SHP77 (cell line): ENCODE results near the gene CFLAR.
"Not testable (repeated sequence)": the region's sequence is repeated elsewhere in the genome, so short reads cannot be mapped to it uniquely, and the experiment has no call there.

Experiments
- DNase-seq, 2 experiments: peaks; one replicate each; lab custom pipeline; 2025; lab: John Stamatoyannopoulos, UW

Gene CFLAR

DNA sequence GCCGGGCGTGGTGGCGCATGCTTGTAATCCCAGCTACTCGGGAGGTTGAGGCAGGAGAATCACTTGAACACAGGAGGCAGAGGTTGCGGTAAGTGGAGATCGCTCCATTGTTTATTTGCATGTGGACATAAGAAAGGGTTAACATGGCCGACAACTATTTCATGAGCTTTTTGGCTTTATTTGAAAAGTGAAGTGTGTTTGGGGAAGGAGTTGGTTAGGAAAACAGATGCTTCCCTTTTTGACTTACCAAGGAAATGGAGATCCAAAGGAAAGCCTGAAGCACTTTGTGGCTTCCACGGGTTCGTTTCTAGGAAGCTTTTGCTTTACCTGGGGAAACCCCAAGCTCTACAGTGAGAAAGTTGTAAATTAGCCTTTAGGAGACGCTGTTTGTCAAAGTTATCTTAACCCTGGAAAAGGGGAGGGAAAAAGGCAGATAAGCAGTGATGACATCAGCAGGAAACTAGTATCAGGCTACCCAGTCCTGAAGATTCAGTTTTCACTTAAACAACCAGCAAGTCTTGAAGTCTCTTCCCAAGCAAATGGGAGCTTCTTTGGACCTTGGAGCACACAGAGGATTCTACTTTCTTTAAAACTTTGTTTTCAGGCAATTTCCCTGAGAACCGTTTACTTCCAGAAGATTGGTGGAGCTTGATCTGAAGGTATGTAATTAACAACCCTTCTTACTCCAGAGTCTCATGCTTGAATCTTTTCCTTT, 66.8 kb downstream of the CFLAR start, which contains the start of gene CASP10:
Gene CASP10 (plus strand): TSS at position 492 of the 715 bp plus-strand sequence. CDS start 2,637 bp downstream, outside the sequence.
- DNase-seq: no peak

DNA sequence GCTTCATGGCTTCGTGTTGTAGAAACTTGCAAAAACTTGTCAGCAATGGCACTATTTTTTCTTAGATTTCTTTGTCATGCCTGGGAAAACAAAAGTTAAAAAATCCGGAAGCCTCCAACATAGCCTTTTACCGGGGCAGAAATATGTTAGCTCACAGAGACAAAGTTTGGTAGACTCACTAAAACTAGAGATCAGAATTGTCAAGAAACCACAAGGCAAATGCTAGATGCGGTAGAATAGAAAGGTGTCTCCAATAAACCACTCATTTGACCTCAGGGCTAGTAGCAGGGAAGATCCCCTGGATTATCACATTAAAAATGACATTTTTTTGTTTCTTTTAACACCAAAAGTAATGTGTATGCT, 67.4 kb downstream of the CFLAR start:
- DNase-seq: no peak

DNA sequence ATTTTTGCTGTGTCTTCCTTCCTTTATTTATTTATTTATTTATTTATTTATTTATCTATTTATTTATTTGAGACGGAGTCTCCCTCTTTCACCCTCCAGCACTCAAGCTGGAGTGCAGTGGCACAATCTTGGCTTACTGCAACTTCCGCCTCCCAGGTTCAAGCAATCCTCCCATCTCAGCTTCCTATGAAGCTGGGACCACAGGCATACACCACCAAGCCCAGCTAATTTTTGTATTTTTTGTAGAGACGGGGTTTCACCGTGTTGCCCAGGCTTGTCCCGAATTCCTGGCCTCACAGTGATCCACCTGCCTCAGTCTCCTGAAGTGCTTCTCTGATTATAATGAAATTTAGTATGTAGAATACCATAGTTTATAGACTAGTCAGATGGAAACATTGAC, 67.9 kb downstream of the CFLAR start:
- not testable (repeated sequence) for DNase-seq

DNA sequence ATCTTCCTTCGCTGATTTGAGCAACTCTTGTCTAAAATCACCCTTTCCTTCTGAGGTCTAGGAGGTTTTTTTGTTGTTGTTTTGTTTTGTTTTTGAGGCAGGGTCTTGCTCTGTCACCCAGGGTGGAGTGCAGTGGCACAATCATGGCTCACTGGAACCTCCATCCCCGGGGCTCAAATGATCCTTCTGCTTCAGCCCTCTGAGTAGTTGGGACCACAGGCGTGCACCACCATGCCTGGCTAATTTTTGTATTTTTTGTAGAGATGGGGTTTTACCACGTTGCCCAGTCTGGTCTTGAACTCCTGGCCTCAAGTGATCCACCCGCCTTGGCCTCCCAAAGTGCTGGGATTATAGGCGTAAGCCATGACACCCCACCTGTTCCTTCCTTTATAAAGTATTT, 68.3 kb downstream of the CFLAR start:
- DNase-seq: not testable (repeated sequence)

DNA sequence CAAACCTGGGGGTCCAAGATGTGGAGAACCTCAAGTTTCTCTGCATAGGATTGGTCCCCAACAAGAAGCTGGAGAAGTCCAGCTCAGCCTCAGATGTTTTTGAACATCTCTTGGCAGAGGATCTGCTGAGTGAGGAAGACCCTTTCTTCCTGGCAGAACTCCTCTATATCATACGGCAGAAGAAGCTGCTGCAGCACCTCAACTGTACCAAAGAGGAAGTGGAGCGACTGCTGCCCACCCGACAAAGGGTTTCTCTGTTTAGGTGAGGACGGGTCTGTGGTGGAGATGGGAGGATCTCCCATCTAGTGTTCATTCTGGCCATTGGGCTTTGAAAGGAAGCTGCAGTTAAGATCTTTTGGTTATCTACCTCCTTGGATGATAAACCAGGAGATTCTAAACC, 69.9 kb downstream of the CFLAR start:
- no peak for DNase-seq

DNA sequence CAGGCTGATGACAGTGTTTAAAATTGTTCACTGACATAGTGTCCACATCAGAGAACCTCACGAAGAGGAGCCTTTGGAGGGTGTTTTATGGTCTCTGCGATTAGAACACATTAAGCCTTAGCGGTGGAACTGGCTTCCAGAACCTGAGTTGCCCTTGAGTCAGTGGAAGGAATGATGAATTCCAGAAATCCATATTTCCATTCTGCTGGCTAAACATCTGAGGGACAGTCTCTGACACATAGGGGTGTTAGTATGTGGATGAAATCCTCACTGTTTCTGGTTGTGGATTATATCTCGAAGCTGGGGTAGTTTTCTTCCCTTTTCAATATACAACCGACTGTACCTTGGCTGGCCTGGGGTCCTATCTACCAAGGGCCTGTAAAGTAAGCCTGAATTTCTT, 71.0 kb downstream of the CFLAR start:
- no peak for DNase-seq

DNA sequence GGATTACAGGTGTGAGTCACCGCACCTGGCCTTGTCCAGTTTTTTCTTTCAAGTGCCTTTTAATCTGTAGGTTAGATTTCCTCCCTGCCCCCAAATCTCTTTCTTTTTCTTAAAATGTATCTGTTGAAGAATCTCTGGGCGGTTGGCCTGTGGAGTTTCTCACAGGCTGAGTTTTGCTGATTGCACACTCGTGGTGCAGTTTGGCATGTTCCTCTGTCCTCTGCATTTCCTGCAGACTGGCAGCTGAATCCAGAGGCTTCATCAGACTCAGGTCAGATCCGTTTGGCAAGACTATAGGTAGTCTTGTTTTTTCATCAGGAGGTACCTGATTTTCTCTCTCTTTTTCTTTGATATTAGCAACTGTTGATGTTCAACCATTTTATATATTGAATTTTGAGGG, 72.5 kb downstream of the CFLAR start:
- no peak for DNase-seq

DNA sequence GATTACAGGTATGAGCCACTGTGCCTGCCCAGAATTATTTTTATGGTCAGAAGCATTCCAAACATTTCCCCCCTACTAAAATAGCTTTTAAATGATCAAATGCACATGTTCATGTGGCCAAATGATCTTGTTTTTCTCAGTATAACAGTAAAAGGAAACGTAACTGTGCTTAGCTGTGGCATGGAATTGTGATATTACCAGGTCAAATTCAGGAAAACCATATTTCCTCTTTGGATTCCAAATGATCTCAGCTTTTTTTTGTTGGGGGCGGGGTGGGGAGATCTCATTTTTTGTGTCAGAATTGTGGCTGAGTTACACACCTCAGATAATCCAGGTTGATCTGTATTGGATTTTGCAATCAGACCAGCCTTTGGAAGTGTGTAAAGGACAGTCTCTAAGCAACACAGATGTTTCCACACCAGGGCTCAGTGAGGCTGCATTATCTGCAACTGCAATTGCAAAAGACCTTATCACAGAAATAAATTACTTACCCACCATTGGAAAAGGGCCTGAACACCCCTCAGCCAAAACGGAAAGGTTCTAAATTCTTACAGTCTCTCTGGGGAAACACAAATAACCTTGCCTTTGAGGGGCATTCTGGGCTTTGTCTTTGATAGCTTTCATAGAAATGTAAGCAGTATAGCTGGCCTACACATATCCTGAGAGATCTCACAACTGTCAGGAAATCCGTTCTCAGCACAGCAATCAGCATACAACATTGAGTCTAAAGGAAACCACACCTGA, 75.3 kb downstream of the CFLAR start:
- no peak for DNase-seq

DNA sequence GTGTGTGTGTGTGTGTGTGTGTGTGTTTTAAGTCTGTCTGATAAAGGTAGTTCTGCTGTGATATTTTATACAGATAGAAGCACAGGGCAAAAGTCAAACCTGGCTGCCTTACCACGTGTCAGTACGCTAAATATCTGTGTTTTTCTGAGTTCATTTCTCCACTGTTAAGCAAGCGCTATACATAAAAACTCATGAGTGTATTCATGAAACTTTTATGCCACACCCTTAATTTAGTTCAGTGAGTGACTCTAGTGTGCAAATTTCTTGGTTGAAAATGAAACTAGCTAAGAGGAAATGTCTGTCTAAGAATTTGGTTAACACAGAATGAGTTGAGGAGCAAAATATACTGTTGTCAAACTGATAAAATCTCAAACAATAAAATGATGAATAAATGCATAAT, 78.1 kb downstream of the CFLAR start:
- DNase-seq: no peak

DNA sequence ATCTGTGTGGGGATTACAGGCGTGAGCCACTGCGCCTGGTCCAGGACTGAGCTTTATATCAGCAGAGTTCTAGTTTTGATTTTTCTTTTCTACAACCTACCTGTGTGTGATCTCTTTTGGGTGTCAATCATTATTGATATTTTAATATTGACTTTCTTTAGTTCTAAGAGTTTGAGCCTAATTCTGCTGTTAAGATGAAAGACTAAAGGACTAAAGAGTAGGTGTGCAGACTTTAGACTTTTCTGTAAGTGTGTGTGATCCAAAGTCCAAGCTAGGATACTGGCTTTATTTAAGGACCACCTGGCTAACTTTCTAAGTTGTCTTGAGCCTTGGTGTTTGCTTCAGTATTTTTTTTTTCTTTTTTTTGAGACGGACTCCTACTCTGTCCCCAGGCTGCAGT, 79.4 kb downstream of the CFLAR start:
- no peak for DNase-seq

DNA sequence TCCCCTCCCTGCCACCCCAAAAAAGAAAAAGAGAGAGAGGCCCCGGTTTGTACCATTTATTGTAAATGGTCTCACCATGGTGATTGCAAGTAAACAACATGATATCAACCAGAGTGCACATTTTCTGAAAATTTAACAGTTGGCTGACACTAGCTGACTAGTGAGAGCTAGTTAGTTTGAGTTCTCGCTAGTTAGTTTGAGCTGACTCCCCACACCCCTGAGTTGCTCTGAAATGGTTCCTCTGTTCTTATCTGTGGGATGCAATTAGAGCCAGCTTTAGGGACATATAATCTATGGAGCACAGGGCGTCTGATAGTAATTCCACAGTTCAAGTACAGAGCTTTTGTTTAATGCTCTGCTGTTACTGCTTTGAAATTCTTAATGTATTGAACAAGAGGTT, 80.0 kb downstream of the CFLAR start:
- no peak for DNase-seq

DNA sequence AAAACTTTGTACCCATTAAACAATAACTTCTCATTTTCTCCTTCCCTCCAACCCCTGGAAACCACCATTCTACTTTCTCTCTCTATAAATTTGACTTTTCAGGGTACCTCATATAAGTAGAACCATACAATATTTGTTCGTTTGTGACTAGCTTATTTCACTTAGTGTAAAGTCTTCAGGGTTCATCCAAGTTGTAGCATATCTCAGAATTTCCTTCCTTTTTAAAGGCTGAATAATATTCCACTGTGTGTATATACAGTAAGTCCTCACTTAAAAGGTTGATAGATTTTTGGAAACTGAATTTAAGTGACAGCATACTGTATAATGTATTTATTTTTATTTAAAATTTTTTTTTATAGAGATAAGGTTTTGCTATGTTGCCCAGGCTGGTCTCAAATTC, 80.8 kb downstream of the CFLAR start:
- no peak for DNase-seq

DNA sequence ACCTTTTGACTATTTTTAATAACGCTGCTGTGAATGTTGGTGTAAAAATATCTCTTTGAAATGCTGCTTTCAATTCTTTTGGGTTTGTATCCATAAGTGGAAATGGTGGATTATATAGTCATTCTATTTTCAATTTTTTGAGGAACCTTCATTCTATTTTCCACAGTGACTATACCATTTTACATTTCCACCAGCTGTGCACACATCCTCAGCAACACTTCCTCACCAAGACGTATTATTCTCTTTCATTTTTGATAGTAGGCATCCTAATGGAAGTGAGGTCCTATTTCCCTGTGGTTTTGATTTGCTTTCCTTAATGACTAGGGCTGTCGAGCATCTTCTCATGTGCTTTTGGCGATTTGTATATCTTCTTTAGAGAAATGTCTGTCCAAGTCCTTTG, 81.8 kb downstream of the CFLAR start:
- no peak for DNase-seq

DNA sequence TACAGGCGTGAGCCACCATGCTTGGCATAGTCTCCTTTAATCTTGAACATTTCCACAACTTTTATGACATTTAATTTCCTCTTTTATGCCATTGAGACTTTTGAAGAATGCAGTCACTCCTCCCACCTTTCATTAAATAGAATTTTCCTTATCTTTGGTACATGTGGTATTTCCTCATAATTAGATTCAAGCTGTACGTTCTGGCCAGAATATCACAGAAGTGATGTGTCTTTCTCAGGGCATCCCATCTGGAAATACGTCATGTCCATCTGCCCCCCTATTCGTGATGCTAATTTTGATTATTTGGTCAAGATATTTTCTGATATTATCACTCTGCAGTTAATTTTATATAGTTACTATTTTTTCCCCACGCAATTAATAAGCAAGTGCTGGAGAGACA, 83.9 kb downstream of the CFLAR start:
- no peak for DNase-seq

DNA sequence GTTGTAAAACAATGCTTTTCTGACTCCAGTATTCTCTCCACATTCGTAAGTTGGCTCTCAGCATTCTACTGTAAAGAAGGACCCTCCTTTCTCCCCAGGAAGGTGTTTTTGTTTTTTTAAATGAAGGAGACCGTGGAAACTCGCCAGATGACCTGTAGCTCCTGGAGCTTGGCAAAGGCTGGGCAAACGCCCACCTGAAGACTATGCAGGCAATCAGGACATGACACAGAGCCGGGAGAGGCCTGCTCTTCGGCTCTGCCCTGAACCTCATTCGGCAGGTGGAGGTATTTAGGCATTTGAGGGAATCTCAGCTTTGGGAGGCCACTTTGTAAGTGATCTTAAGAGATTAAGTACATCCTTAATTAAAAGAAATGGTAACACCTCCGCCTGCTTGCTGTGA, 84.4 kb downstream of the CFLAR start:
- no peak for DNase-seq

DNA sequence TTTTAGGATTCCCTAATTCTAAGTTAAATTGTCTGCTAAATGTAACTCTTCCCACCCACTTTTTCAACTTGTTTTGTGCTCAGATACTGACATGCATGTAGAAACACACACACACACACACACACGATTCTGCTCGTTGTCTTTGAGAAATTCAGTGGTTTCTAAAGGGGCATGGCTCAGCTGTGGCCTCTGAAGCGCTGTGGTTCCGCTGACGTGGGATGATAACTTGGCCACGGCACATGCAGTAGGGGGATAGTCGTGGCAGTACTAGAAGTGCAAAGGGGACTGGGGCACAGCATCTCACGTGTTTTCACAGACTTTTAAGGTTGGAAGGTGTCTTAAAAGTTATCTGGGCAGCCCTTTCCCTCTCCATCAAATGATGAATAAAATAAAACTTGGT, 85.4 kb downstream of the CFLAR start:
- DNase-seq: no peak

DNA sequence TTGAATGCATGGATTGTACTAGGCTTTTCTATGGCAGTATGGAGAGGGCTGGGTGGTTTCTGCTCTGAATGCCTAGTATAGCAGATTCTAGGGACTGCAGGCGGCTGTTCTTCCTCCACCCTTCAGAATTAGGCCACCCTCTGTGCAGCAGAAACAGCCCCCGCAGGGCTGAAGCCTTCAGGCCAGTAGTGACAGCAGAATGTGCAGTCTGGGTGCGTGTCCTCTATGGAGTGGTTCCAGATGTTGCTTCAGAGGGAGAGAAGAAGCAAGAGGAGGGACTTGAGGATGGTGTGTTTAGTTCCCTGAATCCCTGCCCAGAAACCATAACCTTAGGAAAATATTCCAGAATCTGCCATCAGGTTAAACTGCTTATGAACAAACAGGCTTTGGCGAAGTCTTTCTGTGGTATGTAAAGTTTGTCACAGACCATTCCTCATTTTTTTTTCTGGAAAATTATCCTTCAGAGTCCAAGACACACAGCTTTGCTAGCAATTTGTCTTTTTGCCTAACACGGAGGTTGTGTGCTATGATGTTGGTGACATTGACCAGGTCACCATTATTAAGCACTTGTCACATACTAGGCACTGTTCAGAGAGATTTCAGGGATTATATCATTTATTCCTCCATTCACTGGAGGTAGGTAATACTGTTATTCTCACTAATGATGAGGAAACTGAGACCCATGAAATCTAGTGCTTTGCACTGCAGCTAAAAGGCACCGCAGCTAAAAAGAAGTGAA, 88.1 kb downstream of the CFLAR start:
- no peak for DNase-seq

DNA sequence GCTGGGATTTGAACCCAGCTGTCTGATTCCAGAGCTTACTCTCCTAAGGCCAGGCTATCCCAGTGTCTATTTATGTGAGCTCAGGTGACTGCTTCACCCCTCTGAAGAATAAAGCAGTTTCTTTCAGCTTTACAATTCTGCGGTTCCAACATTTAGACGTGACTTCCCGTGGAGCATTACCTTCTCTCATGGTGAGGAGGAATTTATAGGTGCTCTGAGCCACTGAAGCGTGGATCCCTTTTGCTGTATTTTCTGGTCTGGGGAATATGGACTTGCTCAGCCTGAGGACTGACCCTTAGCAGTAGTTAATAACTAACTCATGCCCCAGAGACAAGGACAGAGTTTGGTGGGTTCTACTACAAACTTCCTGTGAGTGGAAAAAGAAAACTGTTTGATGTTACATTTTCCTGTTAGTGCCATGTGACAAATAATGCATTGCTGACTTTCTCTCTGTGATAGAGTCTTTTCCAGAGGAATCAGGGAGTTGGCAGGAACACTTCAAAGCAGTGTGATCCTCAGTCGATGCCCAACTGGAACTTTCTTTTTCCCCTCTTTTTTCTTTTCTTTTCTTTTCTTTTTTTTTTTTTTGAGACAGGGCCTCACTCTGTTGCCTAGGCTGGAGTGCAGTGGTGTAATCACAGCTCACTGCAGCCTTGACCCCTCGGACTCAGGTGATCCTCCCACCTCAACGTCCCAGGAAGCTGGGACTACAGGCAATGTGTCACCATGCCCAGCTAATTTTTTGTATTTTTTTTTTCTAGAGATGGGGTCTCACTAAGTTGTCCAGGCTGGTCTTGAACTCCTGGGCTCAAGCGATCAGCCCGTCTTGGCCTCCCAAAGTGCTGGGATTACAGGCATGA, 88.9 kb downstream of the CFLAR start:
- no peak for DNase-seq

DNA sequence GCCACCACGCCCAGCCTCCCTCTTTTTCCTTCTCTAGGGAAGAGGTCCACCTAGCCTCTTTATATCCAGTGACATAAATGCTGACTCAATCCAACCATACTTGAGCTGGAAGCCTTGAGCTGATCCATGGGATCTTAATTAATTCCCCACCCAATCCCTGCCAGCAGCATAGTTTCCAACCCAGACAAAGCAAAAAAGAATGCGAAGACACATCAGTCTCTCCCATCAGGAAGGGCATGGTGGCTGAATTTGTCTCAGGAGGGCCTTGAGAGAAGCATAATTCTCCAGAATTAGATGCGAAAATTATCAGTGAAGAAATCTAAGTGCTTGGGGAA, 89.5 kb downstream of the CFLAR start:
- no peak for DNase-seq

DNA sequence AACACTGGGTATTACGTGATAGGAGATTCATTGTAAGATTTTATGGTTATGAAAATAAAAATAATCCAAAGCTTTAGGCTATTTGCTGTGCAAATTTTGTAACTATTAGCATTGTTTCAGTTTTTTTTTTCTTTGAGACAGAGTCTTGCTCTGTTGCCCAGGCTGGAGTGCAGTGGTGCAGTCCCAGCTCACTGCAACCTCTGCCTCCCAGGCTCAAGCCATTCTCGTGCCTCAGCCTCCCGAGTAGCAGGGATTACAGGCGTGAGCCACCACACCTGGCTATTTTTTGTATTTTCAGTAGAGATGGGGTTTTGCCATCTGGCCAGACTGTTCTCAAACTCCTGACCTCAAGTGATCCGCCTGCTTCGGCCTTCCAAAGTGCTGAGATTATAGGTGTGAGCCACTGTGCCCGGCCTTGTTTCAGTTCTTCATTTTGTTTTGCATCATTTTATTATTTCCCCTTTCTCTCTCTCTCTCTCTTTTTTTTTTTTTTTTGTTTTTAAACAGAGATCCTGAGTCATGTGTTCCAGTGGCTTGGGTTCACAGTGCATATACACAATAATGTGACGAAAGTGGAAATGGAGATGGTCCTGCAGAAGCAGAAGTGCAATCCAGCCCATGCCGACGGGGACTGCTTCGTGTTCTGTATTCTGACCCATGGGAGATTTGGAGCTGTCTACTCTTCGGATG, 92.7 kb downstream of the CFLAR start:
- DNase-seq: no peak

DNA sequence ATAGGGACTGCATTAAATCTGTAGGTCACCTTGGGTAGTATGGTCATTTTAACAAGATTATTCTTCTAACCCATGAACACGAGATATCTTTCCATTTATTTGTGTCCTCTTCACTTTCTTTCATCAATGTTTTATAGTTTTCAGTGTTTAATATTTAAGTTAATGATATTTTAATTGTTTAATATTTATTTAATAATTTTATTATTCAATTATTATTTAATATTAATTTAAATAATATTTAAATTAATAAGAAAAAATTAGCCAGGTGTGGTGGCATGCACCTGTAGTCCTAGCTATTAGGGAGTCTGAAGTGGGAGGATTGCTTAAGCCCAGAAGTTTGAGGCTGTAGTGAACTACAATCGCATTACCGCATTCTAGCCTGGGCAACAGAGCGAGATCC, 100.0 kb downstream of the CFLAR start:
- DNase-seq: no peak

DNA sequence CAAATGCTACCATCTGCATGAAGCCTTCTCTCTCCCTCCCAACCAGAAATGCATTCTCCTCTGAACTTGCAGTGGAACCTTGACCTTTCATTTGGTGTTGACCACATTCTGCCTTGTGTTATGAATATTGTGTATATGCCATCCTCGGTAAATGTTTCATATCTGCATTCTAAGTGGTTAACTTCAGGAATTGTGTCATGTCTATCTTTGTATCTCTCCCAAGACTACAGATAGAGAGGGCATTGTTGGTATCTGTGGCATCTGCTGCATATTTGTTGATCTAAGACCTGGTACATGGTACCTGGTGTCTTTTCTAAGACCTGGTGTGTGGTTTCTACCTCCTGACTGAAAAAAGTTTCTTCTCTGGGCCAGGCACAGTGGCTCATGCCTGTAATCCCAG, 101.0 kb downstream of the CFLAR start:
- no peak for DNase-seq
